ENCODE data around the gene NKPD1.

DNA sequence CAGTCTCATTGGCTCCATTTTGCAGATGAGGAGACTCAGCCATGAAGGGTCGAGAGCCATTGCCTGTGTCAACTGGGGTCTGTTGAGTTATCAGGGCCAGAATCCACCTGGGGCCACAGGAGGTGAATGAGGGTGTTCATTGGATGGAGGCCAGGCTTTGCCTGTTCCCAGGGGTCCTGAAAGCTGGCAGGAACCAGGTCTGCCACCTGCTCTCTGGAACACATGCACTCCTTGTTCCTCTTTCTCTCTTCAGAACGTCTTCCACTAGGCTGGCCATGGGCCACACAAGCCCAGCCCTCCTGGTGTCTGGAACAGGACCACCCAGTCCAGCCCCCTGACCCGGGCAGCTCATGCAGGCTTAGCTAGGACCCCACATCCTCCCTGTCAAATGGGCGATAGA, 46.7 kb downstream of the NKPD1 start:
- no peak for TF ChIP-seq POLR2A (IDR thresholded peaks at IDR 0.05)
- TF ChIP-seq, protein P1, sequence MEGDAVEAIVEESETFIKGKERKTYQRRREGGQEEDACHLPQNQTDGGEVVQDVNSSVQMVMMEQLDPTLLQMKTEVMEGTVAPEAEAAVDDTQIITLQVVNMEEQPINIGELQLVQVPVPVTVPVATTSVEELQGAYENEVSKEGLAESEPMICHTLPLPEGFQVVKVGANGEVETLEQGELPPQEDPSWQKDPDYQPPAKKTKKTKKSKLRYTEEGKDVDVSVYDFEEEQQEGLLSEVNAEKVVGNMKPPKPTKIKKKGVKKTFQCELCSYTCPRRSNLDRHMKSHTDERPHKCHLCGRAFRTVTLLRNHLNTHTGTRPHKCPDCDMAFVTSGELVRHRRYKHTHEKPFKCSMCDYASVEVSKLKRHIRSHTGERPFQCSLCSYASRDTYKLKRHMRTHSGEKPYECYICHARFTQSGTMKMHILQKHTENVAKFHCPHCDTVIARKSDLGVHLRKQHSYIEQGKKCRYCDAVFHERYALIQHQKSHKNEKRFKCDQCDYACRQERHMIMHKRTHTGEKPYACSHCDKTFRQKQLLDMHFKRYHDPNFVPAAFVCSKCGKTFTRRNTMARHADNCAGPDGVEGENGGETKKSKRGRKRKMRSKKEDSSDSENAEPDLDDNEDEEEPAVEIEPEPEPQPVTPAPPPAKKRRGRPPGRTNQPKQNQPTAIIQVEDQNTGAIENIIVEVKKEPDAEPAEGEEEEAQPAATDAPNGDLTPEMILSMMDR (IDR thresholded peaks at IDR 0.05) = no peak
